K562 (cell line): ENCODE results near the gene FOXR1. TPM values are rescaled to one million over a fixed set of nuclear protein-coding genes. Genes with fewer than 3 reads are reported as not detected.

Experiments
- ATAC-seq: fragments of 200-7000 bp; cut with Tn5 transposase; 3 replicates; pipeline ENCODE4 v1.9.1; 2020; ENCODE audit warnings: moderate library complexity
- BruUV-seq: library from RNA; stranded (reverse); fragments of 400-500 nt; replicated peaks from 2 replicates; lab custom pipeline; 2021; lab: Mats Ljungman, UMichigan
- CTCF ChIA-PET: fragments of 300-600 bp; formaldehyde crosslinking; extraction: SDS; loops from one replicate; lab custom pipeline; 2021; ENCODE audit warnings: low intra/inter-chr PET ratio; lab: Yijun Ruan, JAX
- POLR2A ChIA-PET: fragments of 300-600, 350-650 bp; sonication (Branson Sonifier 250); formaldehyde crosslinking; extraction: SDS; loops from one replicate; lab custom pipeline; 2021; ENCODE audit warnings: antibody characterized with exemption, inconsistent platforms; lab: Yijun Ruan, JAX
- DNase-seq, 4 experiments: peaks; one replicate each; pipeline versions ENCODE4 v3.0.0 to v3.0.0-alpha.2; 2011 to 2018; ENCODE audit warnings: low spot score in 3 of 4, mixed read lengths in 3 of 4; ENCODE audit errors: extremely low read depth in 1 of 4
- FAIRE-seq: peaks from 2 replicates; lab custom pipeline; 2011; peaks lifted over from hg19 to GRCh38; lab: Jason Lieb, UNC
- H2AFZ ChIP-seq: 2 replicates; pipeline ENCODE4 v1.6.0; 2011; ENCODE audit warnings: low read depth, low read length, control low read depth, inconsistent platforms
- H3K27ac ChIP-seq: fragments of 200-600 bp; 3 replicates; pipeline ENCODE4 v1.8.0; 2011; ENCODE audit warnings: low read depth, mild to moderate bottlenecking, control low read depth, inconsistent platforms, low read length, moderate library complexity, mixed read lengths; ENCODE audit errors: extremely low read depth
- H3K27me3 ChIP-seq, 2 experiments: fragments of 300-600 bp in 1 of 2; 2 replicates in 1 of 2; 3 replicates in 1 of 2; pipeline versions ENCODE4 v1.6.0 to v1.8.0; 2011; ENCODE audit warnings: inconsistent platforms in 2 of 2, low read length in 2 of 2, mild to moderate bottlenecking in 1 of 2, mixed read lengths in 1 of 2, moderate library complexity in 1 of 2; ENCODE audit not compliant: control insufficient read depth in 2 of 2, insufficient read depth in 2 of 2
- H3K36me3 ChIP-seq: fragments of 300-600 bp; 3 replicates; pipeline ENCODE4 v1.8.0; 2011; ENCODE audit warnings: mild to moderate bottlenecking, low read length, inconsistent platforms; ENCODE audit not compliant: control insufficient read depth, insufficient read depth
- H3K4me1 ChIP-seq, 2 experiments: fragments of 200-600 bp in 1 of 2; replicated peaks in 1 of 2; 2 replicates in 1 of 2; 3 replicates in 1 of 2; pipeline versions ENCODE4 v1.5.1 to v1.8.0; 2011; ENCODE audit warnings: inconsistent platforms in 2 of 2, low read length in 2 of 2, mild to moderate bottlenecking in 1 of 2, mixed read lengths in 1 of 2, moderate library complexity in 1 of 2; ENCODE audit not compliant: control insufficient read depth in 2 of 2, insufficient read depth in 2 of 2
- H3K4me2 ChIP-seq: 2 replicates; pipeline ENCODE4 v1.6.1; 2011; ENCODE audit warnings: low read length, control low read depth, inconsistent platforms, mixed read lengths; ENCODE audit not compliant: insufficient read depth
- H3K4me3 ChIP-seq: fragments of 200-600 bp; sonication (generic), shearing (Covaris generic); 2 replicates; pipeline ENCODE4 v1.5.1; 2016; ENCODE audit warnings: control low read depth, inconsistent platforms
- H3K79me2 ChIP-seq: fragments of 200-600 bp; 3 replicates; pipeline ENCODE4 v1.8.0; 2011; ENCODE audit warnings: low read length, inconsistent platforms; ENCODE audit not compliant: control insufficient read depth, insufficient read depth
- H3K9ac ChIP-seq, 2 experiments: 2 replicates each; pipeline versions ENCODE4 v1.6.0 to v1.6.1; 2011; ENCODE audit warnings: low read depth in 2 of 2, low read length in 2 of 2, control low read depth in 1 of 2, inconsistent platforms in 1 of 2, mild to moderate bottlenecking in 1 of 2, mixed read lengths in 1 of 2; ENCODE audit not compliant: insufficient read depth in 1 of 2
- H3K9me1 ChIP-seq: one replicate; pipeline ENCODE4 v1.6.0; 2011; ENCODE audit warnings: inconsistent platforms, mild to moderate bottlenecking, low read length, moderate library complexity; ENCODE audit not compliant: control insufficient read depth, insufficient read depth
- H3K9me3 ChIP-seq: replicated peaks from 2 replicates; pipeline ENCODE4 v1.5.1; 2011; ENCODE audit warnings: low read depth, low read length, inconsistent platforms; ENCODE audit not compliant: control insufficient read depth, insufficient read depth
- H4K20me1 ChIP-seq: replicated peaks from 2 replicates; pipeline ENCODE4 v1.6.1; 2011; ENCODE audit warnings: low read length, inconsistent platforms, mixed read lengths; ENCODE audit not compliant: control insufficient read depth, insufficient read depth
- BACH1 ChIP-seq: fragments of 200-800 bp; sonication (Bioruptor generic); IDR thresholded peaks from 2 replicates; pipeline ENCODE4 v1.6.1; 2016; ENCODE audit warnings: missing genetic modification characterization, missing compliant biosample characterization
- CHD2 ChIP-seq: IDR thresholded peaks from 2 replicates; pipeline ENCODE4 v1.6.1; 2011; ENCODE audit warnings: low read depth, low read length
- DPF2 ChIP-seq: fragments of 450-650 bp; IDR thresholded peaks from 2 replicates; pipeline ENCODE4 v1.6.1; 2016
- HSF4 ChIP-seq: fragments of 250-450 bp; sonication (Bioruptor Pico); IDR thresholded peaks from 2 replicates; pipeline ENCODE4 v2.1.2; 2022; ENCODE audit warnings: mild to moderate bottlenecking, moderate library complexity, borderline replicate concordance
- MAFK ChIP-seq: IDR thresholded peaks from 2 replicates; pipeline ENCODE4 v1.6.1; 2011; ENCODE audit warnings: low read length, improper control_type of control experiment
- SIRT6 ChIP-seq: IDR thresholded peaks from one replicate; pipeline ENCODE4 v1.6.1; 2012; ENCODE audit warnings: low read depth, mild to moderate bottlenecking, control low read depth, inconsistent platforms, low read length, moderate library complexity
- TCF7 ChIP-seq: sonication (generic); IDR thresholded peaks from 2 replicates; pipeline ENCODE4 v1.6.1; 2016; ENCODE audit warnings: antibody characterized with exemption, borderline replicate concordance
- TSC22D4 ChIP-seq: fragments of 450-650 bp; IDR thresholded peaks from 2 replicates; pipeline ENCODE4 v1.6.1; 2016; ENCODE audit warnings: missing genetic modification characterization, missing biosample characterization, control low read depth
- ZBTB8A ChIP-seq: fragments of 450-650 bp; IDR thresholded peaks from 2 replicates; pipeline ENCODE4 v1.6.1; 2018; ENCODE audit warnings: mild to moderate bottlenecking, moderate library complexity; ENCODE audit not compliant: partially characterized antibody
- ZNF197 ChIP-seq: fragments of 200-800 bp; sonication (Bioruptor generic); IDR thresholded peaks from 2 replicates; pipeline ENCODE4 v1.6.1; 2016; ENCODE audit warnings: low read depth, missing genetic modification characterization, missing compliant biosample characterization
- ZNF57 ChIP-seq: fragments of 450-650 bp; formaldehyde crosslinking; IDR thresholded peaks from 2 replicates; pipeline ENCODE4 v1.4.0; 2020; ENCODE audit warnings: mild to moderate bottlenecking, moderate library complexity
- ZNF699 ChIP-seq: fragments of 250-450 bp; sonication (Bioruptor Pico); IDR thresholded peaks from 2 replicates; pipeline ENCODE4 v1.8.0; 2021; ENCODE audit warnings: mild to moderate bottlenecking, moderate library complexity; ENCODE audit not compliant: insufficient replicate concordance
- ZNF707 ChIP-seq: fragments of 250-450 bp; sonication (Bioruptor Pico); conservative IDR thresholded peaks from 2 replicates; pipeline ENCODE4 v1.8.0; 2022; ENCODE audit warnings: inconsistent platforms, mild to moderate bottlenecking, moderate library complexity
- WGBS: fragments of 100-300 bp; shearing (Covaris generic); methylation state at CpG from one replicate; pipeline ENCODE4 v1.1.6; 2016; ENCODE audit warnings: low coverage, mixed read lengths; ENCODE audit not compliant: insufficient coverage; ENCODE audit errors: missing lambda C conversion rate; 5-methylcytosine and 5-hydroxymethylcytosine counted together
- in situ Hi-C: fragments of 300-500 bp; cut with MboI; formaldehyde crosslinking; loops from 4 replicates; pipeline ENCODE4 v1.15.0; 2018; ENCODE audit warnings: inconsistent platforms, mixed read lengths
- intact Hi-C: fragments of 100-400 bp; cut with micrococcal nuclease; formaldehyde crosslinking; loops from 2 replicates; pipeline ENCODE4 v1.14.2; 2022
- polyA plus RNA-seq, 8 experiments: library from polyadenylated mRNA; depleted of rRNA in 4 of 8; stranded (reverse) in 5 of 8; unstranded in 3 of 8; fragments of >200 nt; fragmentation: Nextera tagmentation in 2 of 8; fragmentation: Illumina TruSeq in 1 of 8; extraction: Ambion mirVana in 2 of 8; extraction: Trizol in 1 of 8; gene quantifications; 2 replicates each; pipeline versions ENCODE4 v1.2.1 to v1.2.3, GENCODE V29; 2011 to 2014; ENCODE audit warnings: inconsistent platforms in 1 of 8, missing spikeins in 1 of 8
- total RNA-seq, 7 experiments: library from RNA; depleted of rRNA in 6 of 7; stranded (reverse); fragments of >200 nt in 6 of 7; fragmentation: Illumina TruSeq in 2 of 7; extraction: Trizol in 2 of 7; gene quantifications; 2 replicates each; pipeline versions ENCODE4 v1.2.1 to v1.2.3, GENCODE V29; 2011 to 2021; ENCODE audit warnings: low replicate concordance in 1 of 7

The FOXR1 gene
- total and polyA plus RNA-seq, 9 of the 15 experiments (the other 6 are each of a cell fraction or from before 2014, with no cell fraction given) = not detected

DNA sequence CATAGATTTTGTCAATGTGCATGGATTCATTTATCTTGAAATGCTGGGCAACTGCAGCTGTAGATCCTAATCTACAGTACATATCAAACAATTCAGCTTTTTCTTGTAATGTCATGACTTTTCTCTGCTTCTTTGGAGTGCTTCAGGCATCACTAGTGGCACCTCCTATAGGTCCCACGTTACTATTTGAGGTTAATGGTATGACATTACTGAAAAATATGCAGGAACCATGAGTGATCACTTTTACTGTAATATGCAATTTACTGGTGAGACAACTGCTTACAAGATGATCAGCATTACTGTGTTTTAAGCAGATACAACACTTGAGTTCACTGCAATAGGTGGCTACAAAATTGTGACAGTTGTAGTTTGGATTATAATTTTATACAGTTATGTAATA is 29.3 kb downstream of the FOXR1 start:
- CTCF ChIA-PET = no interaction called here
- BruUV-seq = no TSS peak
- H2AFZ ChIP-seq = no peak overlapping the region
- H3K9ac ChIP-seq = no peak overlapping the region
- WGBS = 33% methylated on average over 1 of the region's 1 CpG
- H3K9me1 ChIP-seq = no peaks in the 10 kb centered on the region
- no peak for TF ChIP-seq TSC22D4
- no peak for TF ChIP-seq ZNF197
- TF ChIP-seq SIRT6 = no peak
- TF ChIP-seq MAFK = 0 out of 2 replicates have a peak, but pooled peaks have one; percentile 5
- no peak for TF ChIP-seq ZBTB8A
- TF ChIP-seq CHD2 = no peak
- no peak for TF ChIP-seq TCF7
- no peak for TF ChIP-seq BACH1 (tag)
- TF ChIP-seq ZNF699 = no peak
- no peak for TF ChIP-seq ZNF57
- TF ChIP-seq DPF2 = peak; percentile 29; the same call in 1 of the 2 replicates
- no peak for TF ChIP-seq ZNF707 (CRISPR knock-in tag)
- no peak for TF ChIP-seq HSF4 (CRISPR knock-in tag)
- TF ChIP-seq, all 486 proteins: peak for 2
- peaks cover 43% of the 10 kb centered on the region; the same call in 2 of the 3 replicates for H3K36me3 ChIP-seq
- ATAC-seq (no peak), DNase-seq (peak in 1 of 4 experiments; percentile 0), FAIRE-seq (no peak)
- H3K27me3 ChIP-seq = no peaks in the 10 kb centered on the region
- H3K27ac ChIP-seq = peak overlapping the region; percentile 42; the same call in 1 of the 3 replicates
- H3K4me2 ChIP-seq = no peak overlapping the region
- POLR2A ChIA-PET = interaction anchor here (0.7 to 2.3 kb wide), 3 partner anchors 11 to 55 kb away, joined by 3 to 12 read pairs (median 7); no protein-coding TSS in a partner anchor
- peaks cover 9 to 17% of the 10 kb centered on the region in 2 experiments; a peak in 4 of 5 replicates for H3K4me1 ChIP-seq
- intact Hi-C loops = no loop called here
- no peaks in the 10 kb centered on the region for H3K9me3 ChIP-seq
- H3K79me2 ChIP-seq = peaks cover 32% of the 10 kb centered on the region
- in situ Hi-C loops = no loop called here
- no peaks in the 10 kb centered on the region for H4K20me1 ChIP-seq
- H3K4me3 ChIP-seq = no peak overlapping the region
